Measurements from ENCODE around the gene PDZD2.

DNA sequence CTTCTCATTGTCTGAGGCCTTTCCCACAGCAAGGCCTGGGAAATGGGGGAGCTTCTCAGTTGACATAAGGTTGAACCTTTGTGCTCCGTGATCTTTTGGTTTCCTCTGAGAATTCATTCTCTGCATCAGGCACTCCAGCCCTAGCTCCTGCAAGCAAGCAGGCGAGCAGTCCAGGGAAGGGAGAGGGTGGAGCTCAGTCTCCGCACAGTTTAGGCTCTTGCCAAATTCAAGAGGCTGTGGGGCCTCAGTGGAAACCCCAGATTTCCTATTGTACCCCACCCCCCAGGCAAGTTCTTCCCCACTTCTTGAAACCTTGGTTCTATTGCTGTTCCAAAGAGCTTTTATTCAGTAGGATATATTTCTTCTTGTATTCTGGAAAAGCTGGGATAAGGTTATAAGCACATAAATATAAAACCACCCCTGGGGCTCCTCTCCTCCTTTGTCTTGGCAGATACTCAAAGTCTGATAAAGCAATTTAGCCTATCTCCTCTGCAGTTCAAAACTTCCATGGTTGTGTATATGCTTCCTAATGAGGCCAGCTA lies 147.2 kb downstream of the PDZD2 start:
- TF ChIP-seq, protein P1, sequence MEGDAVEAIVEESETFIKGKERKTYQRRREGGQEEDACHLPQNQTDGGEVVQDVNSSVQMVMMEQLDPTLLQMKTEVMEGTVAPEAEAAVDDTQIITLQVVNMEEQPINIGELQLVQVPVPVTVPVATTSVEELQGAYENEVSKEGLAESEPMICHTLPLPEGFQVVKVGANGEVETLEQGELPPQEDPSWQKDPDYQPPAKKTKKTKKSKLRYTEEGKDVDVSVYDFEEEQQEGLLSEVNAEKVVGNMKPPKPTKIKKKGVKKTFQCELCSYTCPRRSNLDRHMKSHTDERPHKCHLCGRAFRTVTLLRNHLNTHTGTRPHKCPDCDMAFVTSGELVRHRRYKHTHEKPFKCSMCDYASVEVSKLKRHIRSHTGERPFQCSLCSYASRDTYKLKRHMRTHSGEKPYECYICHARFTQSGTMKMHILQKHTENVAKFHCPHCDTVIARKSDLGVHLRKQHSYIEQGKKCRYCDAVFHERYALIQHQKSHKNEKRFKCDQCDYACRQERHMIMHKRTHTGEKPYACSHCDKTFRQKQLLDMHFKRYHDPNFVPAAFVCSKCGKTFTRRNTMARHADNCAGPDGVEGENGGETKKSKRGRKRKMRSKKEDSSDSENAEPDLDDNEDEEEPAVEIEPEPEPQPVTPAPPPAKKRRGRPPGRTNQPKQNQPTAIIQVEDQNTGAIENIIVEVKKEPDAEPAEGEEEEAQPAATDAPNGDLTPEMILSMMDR (IDR thresholded peaks at IDR 0.05) = no peak
- no peak for TF ChIP-seq ZFX (IDR thresholded peaks at IDR 0.05; ENCODE audit: borderline replicate concordance)

Data from 22Rv1 (cell line).